ENCODE data around the gene GABRD.

The GABRD gene

GRCh38 chr1:1986451-1987141 lies 32.5 kb upstream of the GABRD start:
- no peak for DNase-seq

GRCh38 chr1:1987142-1987510 lies 32.0 kb upstream of the GABRD start:
- DNase-seq: no peak

GRCh38 chr1:1988061-1988945 lies 30.8 kb upstream of the GABRD start:
- DNase-seq: no peak

- DNase-seq: no peak
Measured at GRCh38 chr1:1989102-1989542, 30.0 kb upstream of the GABRD start.

- no peak for DNase-seq
Measured at GRCh38 chr1:1989789-1990188, 29.4 kb upstream of the GABRD start.

GRCh38 chr1:1990222-1990621 lies 28.9 kb upstream of the GABRD start:
- DNase-seq: no peak

GRCh38 chr1:1994536-1994935 lies 24.6 kb upstream of the GABRD start:
- DNase-seq: no peak

- no peak for DNase-seq
Measured at GRCh38 chr1:1996207-1996651, 22.9 kb upstream of the GABRD start.

- no peak for DNase-seq
Measured at GRCh38 chr1:1997576-1997975, 21.6 kb upstream of the GABRD start.

- no peak for DNase-seq
Measured at GRCh38 chr1:2000432-2000831, 18.7 kb upstream of the GABRD start.

GRCh38 chr1:2000850-2001249 lies 18.3 kb upstream of the GABRD start:
- no peak for DNase-seq

GRCh38 chr1:2001773-2002411 lies 17.3 kb upstream of the GABRD start:
- DNase-seq: no peak

- no peak for DNase-seq
Measured at GRCh38 chr1:2003541-2004131, 15.5 kb upstream of the GABRD start, which contains the start of gene CFAP74. Gene CFAP74 (minus strand): TSS chr1:2003786. CDS start chr1:1990956, 12,830 bp downstream.

GRCh38 chr1:2004856-2005255 lies 14.3 kb upstream of the GABRD start:
- no peak for DNase-seq

GRCh38 chr1:2009101-2010053 lies 9.8 kb upstream of the GABRD start:
- no peak for DNase-seq

GRCh38 chr1:2014181-2014580 lies 5.0 kb upstream of the GABRD start:
- no peak for DNase-seq

GRCh38 chr1:2014741-2015735 lies 4.1 kb upstream of the GABRD start:
- no peak for DNase-seq

- DNase-seq: no peak
Measured at GRCh38 chr1:2016123-2016522, 3.0 kb upstream of the GABRD start.

GRCh38 chr1:2018217-2019171 lies 651 bp upstream of the GABRD start:
- DNase-seq: no peak

Data from T1000 (cell line).